ENCODE results near the gene ARSB.
"Not testable (repeated sequence)": the region's sequence is repeated elsewhere in the genome, so short reads cannot be mapped to it uniquely, and the experiment has no call there.

The ARSB gene

DNA sequence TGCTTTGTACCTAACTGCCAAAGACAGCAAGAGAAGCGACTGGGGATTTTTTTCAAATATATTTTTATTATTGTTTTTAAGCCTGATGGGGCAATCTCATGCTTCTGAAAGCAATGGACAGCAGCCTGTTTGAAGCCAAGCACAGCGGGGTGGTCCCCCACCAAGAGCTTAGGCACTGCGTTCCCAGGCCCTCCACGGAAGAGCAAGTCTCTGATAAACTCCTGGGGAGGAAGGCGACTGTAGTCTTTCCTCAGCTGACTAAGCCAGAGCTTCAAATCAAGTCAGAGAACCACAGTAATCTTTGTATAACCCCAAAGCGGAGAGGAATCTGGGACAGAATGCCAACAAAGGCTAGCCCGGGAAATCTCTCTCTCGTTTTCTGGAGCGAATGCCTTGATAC is 54.4 kb downstream of the ARSB start:
- DNase-seq (ENCODE audit: low spot score), result no peak

DNA sequence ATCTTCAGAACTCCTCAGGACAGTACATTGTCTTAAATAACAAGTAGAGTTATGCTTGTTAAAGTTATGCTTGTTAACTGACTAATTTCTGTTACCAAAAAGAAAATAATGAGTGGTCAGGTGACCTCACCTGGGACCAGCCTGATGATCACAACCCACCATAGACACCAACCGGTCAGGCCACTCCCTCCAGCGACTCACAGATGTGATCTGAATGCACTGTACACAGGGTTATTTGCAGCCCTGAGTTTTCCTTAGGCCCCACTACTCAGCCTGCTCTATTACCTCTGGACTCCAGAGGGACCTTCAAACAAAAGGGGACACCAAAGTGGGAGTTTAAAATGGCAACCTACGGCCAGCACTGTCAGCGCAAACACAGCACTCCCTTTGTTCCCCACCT is 55.3 kb downstream of the ARSB start:
- DNase-seq (ENCODE audit: low spot score), result no peak

DNA sequence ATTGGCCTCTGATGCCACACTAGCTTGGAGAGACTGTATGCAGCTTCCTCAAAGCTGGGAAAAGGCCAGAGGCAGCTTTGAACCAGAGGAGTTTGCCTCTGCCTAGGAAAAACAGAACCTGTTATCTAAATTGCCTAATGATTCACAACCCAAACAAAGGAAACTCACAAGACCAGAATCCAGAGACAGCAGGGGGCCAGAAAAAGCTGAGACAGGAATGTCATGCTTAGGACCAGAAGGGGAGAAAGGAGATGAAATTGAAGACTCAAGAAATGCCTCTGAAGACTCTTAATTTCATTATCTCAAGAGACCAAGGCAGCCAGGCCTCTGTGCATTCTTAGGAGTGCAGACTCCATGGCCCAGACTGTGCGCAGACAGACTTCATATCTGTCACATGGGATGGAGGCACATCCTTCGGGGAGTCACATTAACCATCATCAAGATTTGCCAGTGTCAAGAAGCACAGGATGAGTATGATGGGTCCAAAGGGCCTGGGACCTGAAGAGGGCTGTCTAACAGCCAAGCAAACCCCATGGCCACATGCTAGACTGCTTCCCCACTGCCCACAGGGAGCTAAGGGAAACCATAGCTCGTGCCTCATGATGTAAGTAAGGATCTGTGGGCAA is 57.3 kb downstream of the ARSB start:
- no peak for DNase-seq (ENCODE audit: low spot score)

DNA sequence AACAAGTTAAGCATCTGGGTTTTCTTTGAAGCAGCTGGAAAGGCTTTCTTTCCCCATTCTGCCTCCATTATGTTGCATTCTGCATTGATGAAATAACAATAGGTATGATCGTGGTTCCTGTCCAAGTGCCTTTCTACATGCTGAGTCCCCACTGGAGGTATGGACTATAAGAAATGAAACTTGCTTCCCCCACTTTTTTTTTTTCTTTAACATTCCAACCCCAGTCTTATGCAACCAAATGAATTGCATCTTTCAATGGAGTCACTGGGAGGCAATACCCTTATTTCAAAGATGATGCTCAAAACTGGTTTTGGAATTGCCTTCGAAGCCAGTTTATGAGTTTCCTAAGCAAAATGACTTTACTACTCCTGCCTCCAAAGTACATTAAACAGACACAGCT is 58.9 kb downstream of the ARSB start:
- no peak for DNase-seq (ENCODE audit: low spot score)

DNA sequence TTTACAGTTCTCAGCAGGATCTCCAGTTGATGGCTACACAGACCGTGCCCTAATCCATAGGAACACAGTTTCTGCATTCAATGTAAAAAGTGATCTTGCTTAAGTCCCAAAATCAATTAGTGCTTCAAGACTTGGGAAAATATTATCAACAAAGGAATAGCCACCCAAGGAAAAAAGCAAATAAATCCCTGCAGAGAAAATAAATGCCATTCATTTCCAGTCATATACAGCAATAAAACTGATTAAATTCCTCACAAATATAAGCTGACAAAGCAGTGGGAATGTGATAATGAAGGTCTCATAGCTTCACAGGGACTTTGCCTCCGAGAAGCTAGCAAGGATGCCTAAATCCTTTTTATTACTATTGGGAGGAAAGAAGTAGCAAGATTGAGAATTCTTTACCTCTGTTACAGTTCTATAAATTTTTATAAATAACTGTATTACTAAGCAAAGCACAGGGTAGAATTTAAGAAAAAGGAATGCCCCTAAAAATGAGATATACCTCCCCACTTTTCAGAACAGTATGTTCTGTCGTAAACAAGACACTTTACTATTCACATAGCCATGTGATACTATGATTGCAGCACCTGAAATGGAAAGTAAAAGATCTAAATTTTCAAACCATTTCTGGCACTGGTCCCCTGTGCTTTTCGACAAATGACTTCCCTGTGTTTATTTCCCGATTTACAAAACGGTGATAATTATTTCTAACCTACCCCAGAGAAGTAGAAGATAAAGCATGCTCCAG is 59.8 kb downstream of the ARSB start:
- no peak for DNase-seq (ENCODE audit: low spot score)

DNA sequence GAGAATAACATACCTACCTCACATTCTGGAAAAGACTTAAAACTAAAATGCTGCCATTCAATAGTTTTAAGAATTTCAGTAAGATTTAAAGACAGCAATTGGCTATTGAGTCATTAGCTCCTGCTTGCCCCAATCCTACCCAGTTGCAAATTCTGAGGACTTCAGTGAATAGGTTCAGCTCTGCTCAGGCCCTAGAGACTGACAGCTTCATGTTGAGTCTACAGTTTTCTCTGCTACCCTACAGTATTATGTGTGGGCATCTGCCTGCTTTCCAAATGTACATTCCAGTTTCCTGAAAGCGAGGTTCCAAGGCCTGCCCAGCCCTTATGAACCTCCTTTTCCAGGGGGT is 61.5 kb downstream of the ARSB start:
- DNase-seq (ENCODE audit: low spot score), result no peak

DNA sequence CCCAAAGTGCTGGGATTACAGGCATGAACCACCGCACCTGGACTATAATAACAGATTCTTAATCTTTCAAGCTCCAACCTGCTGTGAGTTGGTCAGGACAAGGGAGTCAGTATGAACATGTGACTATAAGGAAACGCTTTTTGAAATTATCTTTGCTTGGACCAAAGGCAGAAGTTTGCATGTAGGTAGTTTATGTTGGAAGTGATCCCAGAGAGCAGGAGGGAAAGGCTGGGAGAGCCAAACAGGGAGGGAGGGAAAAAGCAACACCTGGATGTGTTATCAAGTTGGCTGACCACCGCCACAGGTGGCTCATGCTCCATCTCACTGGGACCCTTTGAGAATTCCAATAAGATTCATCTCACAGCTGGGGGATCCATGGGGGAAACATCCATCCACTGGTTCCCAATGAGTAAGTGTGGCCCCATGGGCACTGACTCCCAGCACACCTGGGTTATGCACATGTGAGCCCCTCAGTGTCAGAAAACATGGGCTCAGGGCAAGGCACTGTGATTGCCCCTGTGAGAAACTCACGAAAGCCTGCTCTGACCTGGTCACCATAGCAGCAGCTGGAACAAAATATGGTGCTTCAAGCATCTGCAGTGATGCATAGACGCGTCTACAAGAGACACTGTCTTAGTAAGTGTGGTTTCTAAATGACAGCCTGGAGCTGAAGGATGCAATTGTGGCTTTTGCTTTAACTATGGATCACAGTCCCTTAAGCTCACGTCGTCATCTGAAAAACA is 62.1 kb downstream of the ARSB start:
- no peak for DNase-seq (ENCODE audit: low spot score)

DNA sequence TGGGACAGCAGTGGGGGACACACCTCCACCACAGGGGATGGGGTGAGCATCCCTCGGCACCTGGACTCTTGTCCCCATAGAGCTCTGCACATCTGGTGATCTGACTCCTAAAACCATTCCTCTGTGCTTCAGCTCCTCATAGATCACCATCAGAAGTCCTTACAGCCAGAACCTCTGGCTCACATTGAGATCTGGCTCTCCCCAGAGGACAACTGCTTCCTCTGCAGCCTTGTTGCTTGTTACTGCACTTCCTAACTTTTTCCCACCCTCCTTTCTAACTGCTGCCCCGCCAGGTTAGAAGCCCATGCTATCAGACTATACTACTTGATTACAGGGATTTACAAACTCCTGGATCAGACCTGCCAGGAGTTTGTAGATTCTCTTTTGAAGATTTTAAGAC is 64.5 kb downstream of the ARSB start:
- DNase-seq (ENCODE audit: low spot score), result peak; percentile 26

DNA sequence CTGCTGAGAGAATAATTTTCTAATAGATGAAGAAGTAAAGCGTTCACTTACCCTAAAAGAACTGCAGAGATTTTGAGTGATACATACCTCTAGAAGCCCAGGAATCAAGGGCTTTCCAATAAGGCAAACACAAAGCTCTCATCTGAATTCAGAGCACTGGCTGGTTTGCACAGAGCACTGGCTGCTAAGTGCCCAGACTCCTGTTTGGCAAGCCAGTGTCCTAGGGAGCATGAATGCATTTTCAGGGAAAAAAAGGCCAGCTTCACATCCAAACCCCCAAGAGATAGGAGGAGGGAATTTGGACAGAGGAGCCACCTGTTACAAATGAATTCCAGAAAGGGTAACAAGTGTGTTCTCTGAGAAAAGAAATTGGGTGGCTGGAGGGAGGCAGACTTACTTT is 65.3 kb downstream of the ARSB start:
- peak; percentile 20 for DNase-seq (ENCODE audit: low spot score)

DNA sequence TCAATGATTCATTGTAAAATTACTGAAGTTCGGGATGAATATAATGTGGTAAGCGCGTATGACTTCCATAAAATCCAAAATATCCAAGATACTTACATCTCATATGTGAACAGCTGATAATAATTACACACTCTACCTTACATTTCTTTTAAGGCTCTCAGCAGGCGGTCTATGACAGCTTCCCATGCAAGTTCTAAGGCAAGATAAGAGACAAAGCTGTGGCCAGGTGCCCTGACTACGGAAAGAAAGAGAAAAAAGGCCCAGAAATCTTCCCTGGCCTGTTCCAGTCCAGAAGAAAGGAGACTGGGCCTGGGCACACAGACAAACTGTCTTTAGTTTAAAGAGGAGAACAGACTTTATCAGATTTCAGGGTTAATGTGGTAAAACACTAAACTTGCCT is 69.1 kb downstream of the ARSB start:
- DNase-seq (ENCODE audit: low spot score), result no peak

DNA sequence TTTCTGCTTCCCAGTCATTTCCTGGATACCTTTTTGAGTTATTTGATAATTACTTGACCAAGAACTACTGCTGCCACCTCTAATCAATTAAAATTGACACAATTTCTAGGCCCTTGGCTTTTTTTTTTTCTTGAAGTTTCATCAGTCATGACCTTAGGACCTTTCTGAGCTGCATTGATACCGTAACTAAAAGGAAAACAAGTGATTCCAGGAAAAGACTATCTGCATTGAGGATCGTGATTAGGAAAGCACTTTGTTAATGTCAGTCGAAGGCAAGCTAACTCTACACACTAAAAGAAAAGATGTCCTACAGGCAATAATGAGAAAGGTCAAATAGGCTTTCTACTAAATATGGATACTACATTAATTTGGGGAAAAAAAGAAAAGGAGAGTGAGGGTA is 69.9 kb downstream of the ARSB start:
- DNase-seq (ENCODE audit: low spot score), result no peak

DNA sequence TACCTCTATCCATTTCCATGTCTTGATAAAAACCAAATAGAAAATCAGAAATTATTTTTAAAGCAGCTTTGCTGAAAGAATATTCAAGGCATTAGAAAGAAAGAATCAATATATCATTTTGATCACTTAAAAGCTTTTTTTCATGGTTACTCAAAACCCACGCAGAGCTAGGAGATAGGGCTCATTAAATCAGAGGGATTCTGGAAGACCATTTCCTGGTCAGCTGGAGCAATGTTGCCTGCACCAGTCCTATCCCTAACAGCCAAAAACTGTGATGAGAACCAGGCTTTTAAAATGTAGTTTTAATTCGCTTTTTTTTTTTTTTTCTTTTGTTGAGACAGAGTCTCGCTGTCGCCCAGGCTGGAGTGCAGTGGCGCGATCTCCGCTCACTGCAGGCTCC is 72.3 kb downstream of the ARSB start:
- no peak for DNase-seq (ENCODE audit: low spot score)

DNA sequence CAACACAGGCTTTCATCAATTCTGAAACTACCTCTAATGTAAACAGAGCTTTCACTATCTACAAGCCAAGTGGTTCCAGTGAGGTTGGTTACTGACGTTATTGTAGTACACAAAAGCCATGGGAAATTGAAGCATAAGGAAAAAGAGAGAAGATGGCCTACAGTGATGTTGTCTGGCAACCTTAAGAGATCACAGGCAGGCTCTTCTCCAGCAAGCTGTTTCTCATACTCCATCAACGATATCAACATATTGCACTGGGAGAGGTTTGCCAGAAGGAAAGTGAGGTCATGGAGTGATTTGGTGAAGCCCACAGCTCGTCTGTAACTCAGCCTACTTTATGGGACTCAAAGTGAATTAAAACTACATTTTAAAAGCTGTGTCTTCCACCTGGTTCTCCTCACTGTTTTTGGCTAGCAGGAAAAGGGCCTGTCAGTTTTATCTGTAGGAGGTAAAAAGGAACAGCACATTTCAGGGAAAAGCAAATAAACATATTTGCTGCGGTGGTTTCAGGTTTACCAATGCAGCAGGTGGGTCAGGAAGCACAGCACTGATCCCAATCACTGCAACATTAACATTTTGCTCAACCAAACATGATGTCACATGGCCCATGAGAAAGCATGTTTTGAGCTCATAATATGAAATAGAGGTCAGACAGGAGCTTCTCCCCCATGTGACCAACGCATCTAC is 72.9 kb downstream of the ARSB start:
- DNase-seq (ENCODE audit: low spot score), result no peak

DNA sequence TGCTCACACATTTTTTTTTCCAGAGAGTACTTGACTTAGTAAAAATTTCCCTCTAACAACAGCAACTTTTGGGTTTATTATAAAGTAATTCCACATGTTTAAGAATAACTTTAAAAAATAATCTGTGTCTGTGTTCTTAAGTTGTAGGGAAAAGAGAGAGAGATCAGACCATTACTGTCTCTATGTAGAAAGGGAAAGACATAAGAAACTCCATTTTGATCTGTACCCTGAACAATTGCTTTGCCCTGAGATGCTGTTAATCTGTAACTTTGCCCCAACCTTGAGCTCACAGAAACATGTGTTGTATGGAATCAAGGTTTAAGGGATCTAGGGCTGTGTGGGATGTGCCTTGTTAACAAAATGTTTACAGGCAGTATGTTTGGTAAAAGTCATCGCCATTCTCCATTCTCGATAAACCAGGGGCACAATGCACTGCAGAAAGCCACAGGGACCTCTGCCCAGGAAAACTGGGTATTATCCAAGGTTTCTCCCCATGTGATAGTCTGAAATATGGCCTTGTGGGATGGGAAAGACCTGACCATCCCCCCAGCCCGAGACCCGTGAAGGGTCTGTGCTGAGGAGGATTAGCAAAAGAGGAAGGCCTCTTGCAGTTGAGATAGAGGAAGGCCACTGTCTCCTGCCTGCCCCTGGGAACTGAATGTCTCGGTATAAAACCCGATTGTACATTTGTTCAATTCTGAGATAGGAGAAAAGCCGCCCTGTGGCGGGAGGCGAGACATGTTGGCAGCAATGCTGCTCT is 75.7 kb downstream of the ARSB start:
- DNase-seq (ENCODE audit: low spot score), result not testable (repeated sequence)

DNA sequence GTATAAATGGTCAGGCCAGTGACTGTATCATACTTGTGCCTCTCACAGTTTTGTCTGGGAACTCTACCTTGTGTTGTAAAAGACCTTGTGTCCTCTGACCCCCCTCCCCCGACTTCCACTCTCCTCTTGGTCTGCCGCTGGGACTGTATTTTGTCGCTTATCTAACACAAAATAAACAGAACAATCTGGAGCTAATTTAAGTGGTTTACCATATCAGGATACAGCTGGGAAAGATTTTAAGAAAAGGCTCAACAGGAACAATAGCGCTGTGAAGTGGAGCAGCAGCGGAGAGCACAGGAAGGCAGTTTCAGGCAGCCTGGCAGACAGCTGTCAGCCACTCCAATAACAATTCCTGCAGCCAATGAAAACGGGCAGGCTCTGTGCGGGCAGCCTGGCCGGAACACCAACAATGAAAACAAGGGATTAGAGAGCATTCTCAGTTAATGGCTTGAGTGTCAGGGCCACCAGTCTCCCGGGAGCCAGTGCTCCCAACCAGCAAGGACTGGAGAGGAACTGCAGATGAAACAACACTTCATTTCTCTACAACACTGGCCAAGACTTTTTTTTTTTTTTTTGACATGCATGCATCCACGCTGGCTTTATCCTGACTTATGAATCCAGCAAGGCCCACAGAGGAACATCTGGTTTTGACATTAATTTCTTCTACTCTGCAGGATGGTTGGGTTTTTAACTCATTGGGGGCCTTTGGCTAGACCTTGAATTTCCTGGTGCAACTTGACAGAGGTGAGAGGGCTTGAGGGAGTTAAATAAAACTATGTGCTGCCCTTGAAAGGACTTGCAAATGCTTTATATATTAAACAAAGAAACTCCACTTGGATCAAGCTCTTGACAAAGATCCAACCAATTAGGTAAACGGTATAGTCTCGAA is 76.7 kb downstream of the ARSB start:
- DNase-seq (ENCODE audit: low spot score), result peak; percentile 58

DNA sequence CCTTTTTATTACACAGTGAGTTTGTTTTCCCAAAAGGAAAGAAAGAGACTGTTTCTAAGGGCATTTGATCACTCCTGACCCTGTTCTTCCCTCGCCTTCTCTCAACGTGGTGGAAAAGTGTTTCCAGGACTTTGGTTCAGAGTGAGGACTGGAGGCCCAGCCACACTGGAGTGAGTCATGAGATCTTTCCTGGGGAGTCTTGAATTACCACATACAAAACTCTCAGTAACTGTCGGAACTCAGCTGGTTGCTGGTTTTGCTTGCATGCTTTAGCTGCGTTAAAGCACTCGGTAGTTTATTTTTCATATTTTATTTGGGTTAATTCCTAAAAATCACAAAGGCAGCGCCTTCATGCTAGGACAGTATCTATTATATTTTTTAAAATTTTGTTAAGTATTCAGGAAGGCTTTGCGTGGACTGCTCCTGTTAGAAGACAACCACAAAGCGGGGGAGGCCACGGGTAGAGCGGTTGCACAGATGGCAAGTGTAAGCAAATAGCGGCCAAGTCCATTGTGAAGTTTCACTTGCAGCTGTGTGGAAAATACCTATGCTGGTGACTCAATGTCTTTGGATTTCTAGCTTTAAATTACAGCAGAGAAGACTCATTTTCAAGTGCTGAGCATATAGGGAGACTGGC is 77.7 kb downstream of the ARSB start:
- no peak for DNase-seq (ENCODE audit: low spot score)

DNA sequence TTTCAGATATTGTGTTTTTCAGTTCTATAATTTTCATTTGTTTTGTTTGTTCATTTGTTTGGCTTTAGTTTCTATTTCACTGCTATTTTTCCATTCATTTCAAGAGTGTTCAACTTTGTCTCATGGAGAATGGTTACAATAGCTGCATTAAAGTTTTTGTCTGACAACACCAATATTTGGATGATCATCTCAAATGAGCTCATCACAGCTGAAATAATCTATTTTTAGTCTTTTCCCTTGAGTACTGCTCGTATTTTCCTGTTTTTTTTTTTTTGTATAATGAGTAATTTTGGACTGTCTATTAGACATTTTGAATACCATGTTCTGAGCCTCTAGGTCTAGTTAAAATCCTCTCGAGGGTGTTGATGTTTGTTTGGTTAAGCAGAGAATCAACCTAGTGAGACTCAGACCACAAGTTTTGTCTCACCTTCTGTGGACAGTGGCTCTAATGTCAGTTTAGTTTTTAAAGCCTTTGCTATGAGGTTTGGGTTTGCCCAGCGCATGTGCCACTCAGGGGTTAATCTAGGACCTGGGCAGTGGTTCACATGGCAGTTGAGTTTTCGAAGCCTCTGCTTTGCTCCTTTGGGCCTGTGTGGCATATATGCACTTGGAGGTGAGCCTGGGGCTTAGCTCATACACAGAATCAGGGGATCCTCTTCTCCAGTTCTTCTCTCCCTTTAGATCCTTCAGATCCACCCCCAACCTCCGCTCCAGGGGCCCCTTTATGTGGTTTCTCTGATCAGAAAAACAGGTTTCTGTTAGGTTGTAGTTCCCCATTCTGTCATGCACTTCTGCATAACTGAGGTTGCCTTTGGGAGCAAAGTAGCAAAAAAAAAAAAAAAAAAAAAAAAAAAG is 79.8 kb downstream of the ARSB start:
- no peak for DNase-seq (ENCODE audit: low spot score)

DNA sequence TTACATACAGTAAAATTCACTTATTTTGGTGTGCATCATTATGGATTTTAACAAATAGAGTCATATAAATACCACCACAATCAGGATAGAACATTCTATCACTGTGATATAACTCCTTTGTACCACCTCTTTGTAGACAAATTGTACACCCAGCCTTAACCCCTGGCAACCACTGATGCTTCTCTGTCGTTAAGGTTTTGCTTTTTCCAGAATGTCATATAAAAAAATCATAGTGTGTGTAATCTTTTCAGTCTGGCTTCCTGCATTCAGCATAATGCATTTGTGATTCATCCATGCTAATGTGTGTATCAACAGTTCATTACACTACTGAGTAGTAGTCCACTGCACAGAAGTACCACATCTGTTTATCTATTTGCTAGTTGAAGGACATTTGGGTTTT is 81.2 kb downstream of the ARSB start:
- no peak for DNase-seq (ENCODE audit: low spot score)

DNA sequence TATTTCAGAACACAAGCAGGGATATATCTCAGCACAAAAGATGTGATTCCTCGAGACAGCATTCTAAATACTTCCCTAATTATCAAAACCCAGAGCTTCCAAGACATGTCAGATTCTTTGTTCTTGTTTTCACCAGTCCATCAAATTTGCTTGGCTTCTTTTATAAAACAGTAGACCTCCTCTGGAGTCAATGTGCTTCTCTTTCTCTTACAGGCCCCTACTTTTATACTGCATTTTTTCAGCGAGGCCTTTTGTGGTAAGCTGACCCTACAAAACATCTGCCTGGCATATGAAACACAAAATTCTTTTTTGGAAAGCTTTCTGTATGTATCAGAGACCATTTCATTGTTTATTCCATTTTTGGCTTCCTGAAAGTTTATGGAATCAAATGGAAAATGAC is 81.8 kb downstream of the ARSB start:
- DNase-seq (ENCODE audit: low spot score), result no peak

DNA sequence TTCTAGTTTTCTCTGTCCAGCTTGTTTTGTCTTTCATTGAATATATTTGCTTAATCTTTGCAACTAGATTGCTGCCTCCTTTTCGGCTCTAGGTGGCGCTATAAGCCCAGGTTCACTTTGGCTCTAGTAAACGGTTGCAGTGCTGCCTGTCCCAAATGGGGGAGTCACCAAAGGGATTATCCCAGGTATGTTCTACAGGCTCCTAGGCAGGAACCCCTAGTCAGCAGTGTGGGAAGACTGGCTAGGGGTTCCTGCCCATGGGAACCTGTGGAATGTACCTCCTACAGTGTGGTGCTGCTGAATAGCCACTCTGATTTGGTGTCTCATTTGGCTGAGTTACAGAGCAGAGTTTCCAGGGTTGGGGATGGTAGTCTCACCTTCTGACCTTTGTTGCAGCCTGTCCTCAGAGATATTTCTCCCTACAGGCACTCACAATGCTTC is 85.2 kb downstream of the ARSB start:
- DNase-seq (ENCODE audit: low spot score), result no peak
